Measurements from ENCODE around the gene CCDC88A. TPM values are rescaled to one million over a fixed set of nuclear protein-coding genes. Genes with fewer than 3 reads are reported as not detected.

The CCDC88A gene
- total and polyA plus RNA-seq, 4 donors: 4.0 to 31.0 (median 15.5) TPM

- TF ChIP-seq TAF1 (conservative IDR thresholded peaks at IDR 0.05) (no peak), ZBTB33 (IDR thresholded peaks at IDR 0.05) (no peak), HNF4G (IDR thresholded peaks at IDR 0.05) (no peak), RXRA (IDR thresholded peaks at IDR 0.05) (no peak), EGR1 (IDR thresholded peaks at IDR 0.05; ENCODE audit: low read depth in 2 of 2) (no peak), FOXA2 (IDR thresholded peaks at IDR 0.05) (no peak), HNF4A (conservative IDR thresholded peaks at IDR 0.05) (no peak), CTCF (IDR thresholded peaks at IDR 0.05; ENCODE audit: low read depth, low read length, missing input control) (no peak), SP1 (IDR thresholded peaks at IDR 0.05) (no peak), FOXA1 (IDR thresholded peaks at IDR 0.05) (no peak), MAX (IDR thresholded peaks at IDR 0.05) (no peak), GABPA (IDR thresholded peaks at IDR 0.05 in 1 of 2, conservative IDR thresholded peaks at IDR 0.05 in 1 of 2) (no peak), YY1 (IDR thresholded peaks at IDR 0.05) (no peak), NR2F2 (IDR thresholded peaks at IDR 0.05) (no peak)
- TF ChIP-seq, protein P1, sequence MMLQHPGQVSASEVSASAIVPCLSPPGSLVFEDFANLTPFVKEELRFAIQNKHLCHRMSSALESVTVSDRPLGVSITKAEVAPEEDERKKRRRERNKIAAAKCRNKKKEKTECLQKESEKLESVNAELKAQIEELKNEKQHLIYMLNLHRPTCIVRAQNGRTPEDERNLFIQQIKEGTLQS (IDR thresholded peaks at IDR 0.05): no peak
- TF ChIP-seq, protein P2, sequence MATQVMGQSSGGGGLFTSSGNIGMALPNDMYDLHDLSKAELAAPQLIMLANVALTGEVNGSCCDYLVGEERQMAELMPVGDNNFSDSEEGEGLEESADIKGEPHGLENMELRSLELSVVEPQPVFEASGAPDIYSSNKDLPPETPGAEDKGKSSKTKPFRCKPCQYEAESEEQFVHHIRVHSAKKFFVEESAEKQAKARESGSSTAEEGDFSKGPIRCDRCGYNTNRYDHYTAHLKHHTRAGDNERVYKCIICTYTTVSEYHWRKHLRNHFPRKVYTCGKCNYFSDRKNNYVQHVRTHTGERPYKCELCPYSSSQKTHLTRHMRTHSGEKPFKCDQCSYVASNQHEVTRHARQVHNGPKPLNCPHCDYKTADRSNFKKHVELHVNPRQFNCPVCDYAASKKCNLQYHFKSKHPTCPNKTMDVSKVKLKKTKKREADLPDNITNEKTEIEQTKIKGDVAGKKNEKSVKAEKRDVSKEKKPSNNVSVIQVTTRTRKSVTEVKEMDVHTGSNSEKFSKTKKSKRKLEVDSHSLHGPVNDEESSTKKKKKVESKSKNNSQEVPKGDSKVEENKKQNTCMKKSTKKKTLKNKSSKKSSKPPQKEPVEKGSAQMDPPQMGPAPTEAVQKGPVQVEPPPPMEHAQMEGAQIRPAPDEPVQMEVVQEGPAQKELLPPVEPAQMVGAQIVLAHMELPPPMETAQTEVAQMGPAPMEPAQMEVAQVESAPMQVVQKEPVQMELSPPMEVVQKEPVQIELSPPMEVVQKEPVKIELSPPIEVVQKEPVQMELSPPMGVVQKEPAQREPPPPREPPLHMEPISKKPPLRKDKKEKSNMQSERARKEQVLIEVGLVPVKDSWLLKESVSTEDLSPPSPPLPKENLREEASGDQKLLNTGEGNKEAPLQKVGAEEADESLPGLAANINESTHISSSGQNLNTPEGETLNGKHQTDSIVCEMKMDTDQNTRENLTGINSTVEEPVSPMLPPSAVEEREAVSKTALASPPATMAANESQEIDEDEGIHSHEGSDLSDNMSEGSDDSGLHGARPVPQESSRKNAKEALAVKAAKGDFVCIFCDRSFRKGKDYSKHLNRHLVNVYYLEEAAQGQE (IDR thresholded peaks at IDR 0.05): no peak
- 90% methylated on average over 4 of the region's 4 CpGs for WGBS
- DNase-seq (ENCODE audit: low spot score): no peak
- no peaks in the 10 kb centered on the region for H3K36me3 ChIP-seq (ENCODE audit: control insufficient read depth in 4 of 4, insufficient read depth in 3 of 4, low read depth in 1 of 4, low read length in 3 of 4)
- no peak overlapping the region for H3K9ac ChIP-seq (ENCODE audit: low read depth in 1 of 2, low read length in 2 of 2)
- no peaks in the 10 kb centered on the region for H3K9me3 ChIP-seq (ENCODE audit: control insufficient read depth in 4 of 4, low read length in 3 of 4)
- no peaks in the 10 kb centered on the region for H3K4me1 ChIP-seq (ENCODE audit: control insufficient read depth in 4 of 4, insufficient read depth in 4 of 4, low read length in 3 of 4)
- H3K27me3 ChIP-seq (ENCODE audit: control insufficient read depth in 4 of 4, insufficient read depth in 4 of 4, low read length in 3 of 4): no peaks in the 10 kb centered on the region
- no peak overlapping the region for H3K4me3 ChIP-seq (ENCODE audit: low read depth in 1 of 3, low read length in 3 of 3)
- no peak overlapping the region for H3K27ac ChIP-seq (ENCODE audit: low read depth in 1 of 2, low read length in 2 of 2)
These were observed 34.9 kb downstream of the CCDC88A start for GRCh38 chr2:55384786-55385185.

DNA sequence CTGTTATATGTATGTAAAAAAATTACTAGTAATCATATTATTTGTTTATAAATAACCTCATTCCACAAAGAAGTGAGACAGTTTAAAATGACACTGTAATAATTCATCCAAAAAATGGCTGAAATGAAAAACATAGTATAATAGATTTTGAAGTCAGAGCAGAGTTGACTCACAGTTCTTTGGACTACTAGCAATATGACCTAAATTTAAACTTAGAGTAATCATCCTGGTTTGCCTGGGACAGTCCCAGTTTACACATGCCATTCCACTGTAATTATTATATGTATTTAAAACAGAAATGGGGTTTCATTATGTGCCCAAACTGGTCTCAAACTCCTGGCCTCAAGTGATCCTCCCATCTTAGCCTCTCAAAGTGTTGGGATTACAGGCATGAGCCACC is 48.3 kb downstream of the CCDC88A start:
- Histone ChIP-seq H3K4me1 (ENCODE audit: control insufficient read depth in 4 of 4, insufficient read depth in 4 of 4, low read length in 3 of 4) (no peaks in the 10 kb centered on the region), H3K9ac (ENCODE audit: low read depth in 1 of 2, low read length in 2 of 2) (no peak overlapping the region), H3K9me3 (ENCODE audit: control insufficient read depth in 4 of 4, low read length in 3 of 4) (no peaks in the 10 kb centered on the region), H3K27me3 (ENCODE audit: control insufficient read depth in 4 of 4, insufficient read depth in 4 of 4, low read length in 3 of 4) (no peaks in the 10 kb centered on the region), H3K27ac (ENCODE audit: low read depth in 1 of 2, low read length in 2 of 2) (no peak overlapping the region), H3K4me3 (ENCODE audit: low read depth in 1 of 3, low read length in 3 of 3) (no peak overlapping the region), H3K36me3 (ENCODE audit: control insufficient read depth in 4 of 4, insufficient read depth in 3 of 4, low read depth in 1 of 4, low read length in 3 of 4) (peaks cover 0 to 4% (median 1%) of the 10 kb centered on the region in 4 donors)
- no peak for DNase-seq (ENCODE audit: low spot score)
- no peak for TF ChIP-seq FOXA2 (IDR thresholded peaks at IDR 0.05)
- no peak for TF ChIP-seq MAX (IDR thresholded peaks at IDR 0.05)
- TF ChIP-seq, protein P2 (IDR thresholded peaks at IDR 0.05): no peak
- TF ChIP-seq FOXA1 (IDR thresholded peaks at IDR 0.05): no peak
- TF ChIP-seq HNF4G (IDR thresholded peaks at IDR 0.05): no peak
- no peak for TF ChIP-seq TAF1 (conservative IDR thresholded peaks at IDR 0.05)
- TF ChIP-seq YY1 (IDR thresholded peaks at IDR 0.05): no peak
- TF ChIP-seq RAD21 (IDR thresholded peaks at IDR 0.05): no peak
- TF ChIP-seq HNF4A (conservative IDR thresholded peaks at IDR 0.05): no peak
